ENCODE results near the gene UROC1.

The UROC1 gene

DNA sequence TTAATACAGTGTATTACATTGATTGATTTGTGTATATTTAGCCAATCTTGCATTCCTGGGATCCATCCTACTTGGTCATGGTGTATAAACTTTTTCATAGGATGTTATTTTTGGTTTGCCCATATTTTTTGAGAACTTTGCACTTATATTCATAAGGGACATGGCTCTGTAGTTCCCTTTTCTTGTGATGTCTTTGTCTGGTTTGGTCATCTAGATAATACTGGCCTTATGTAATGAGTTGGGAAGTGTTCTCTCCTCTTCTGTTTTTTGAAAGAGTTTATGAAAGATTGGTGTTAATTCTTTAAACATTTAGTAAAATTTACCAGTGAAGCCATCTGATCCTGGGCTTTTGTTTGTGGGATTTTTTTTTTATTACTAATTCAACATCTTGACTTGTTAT, 15.9 kb upstream of the UROC1 start:
- no peak overlapping the region for H3K9ac ChIP-seq (ENCODE audit: low read length)
- H3K79me2 ChIP-seq (ENCODE audit: low read length), result no peaks in the 10 kb centered on the region
- H3K9me2 ChIP-seq (replicated peaks; ENCODE audit: insufficient read depth, low read length), result no peaks in the 10 kb centered on the region
- no peaks in the 10 kb centered on the region for H4K20me1 ChIP-seq (ENCODE audit: insufficient read depth, low read length)
- H3K4me1 ChIP-seq (ENCODE audit: low read length), result no peaks in the 10 kb centered on the region
- no peaks in the 10 kb centered on the region for H3K9me3 ChIP-seq (replicated peaks; ENCODE audit: insufficient read depth, low read length)
- no peak overlapping the region for H3K27ac ChIP-seq (ENCODE audit: low read length)
- H3K4me3 ChIP-seq (ENCODE audit: low read length), result no peak overlapping the region
- no peak for DNase-seq
- H2AFZ ChIP-seq (ENCODE audit: low read length), result no peak overlapping the region
- no peak overlapping the region for H3K4me2 ChIP-seq (ENCODE audit: low read depth, low read length)
- H3K36me3 ChIP-seq (replicated peaks; ENCODE audit: insufficient read depth, low read length), result no peaks in the 10 kb centered on the region
- H3F3A ChIP-seq (ENCODE audit: insufficient read depth, low read length), result no peaks in the 10 kb centered on the region
- TF ChIP-seq, protein P1, sequence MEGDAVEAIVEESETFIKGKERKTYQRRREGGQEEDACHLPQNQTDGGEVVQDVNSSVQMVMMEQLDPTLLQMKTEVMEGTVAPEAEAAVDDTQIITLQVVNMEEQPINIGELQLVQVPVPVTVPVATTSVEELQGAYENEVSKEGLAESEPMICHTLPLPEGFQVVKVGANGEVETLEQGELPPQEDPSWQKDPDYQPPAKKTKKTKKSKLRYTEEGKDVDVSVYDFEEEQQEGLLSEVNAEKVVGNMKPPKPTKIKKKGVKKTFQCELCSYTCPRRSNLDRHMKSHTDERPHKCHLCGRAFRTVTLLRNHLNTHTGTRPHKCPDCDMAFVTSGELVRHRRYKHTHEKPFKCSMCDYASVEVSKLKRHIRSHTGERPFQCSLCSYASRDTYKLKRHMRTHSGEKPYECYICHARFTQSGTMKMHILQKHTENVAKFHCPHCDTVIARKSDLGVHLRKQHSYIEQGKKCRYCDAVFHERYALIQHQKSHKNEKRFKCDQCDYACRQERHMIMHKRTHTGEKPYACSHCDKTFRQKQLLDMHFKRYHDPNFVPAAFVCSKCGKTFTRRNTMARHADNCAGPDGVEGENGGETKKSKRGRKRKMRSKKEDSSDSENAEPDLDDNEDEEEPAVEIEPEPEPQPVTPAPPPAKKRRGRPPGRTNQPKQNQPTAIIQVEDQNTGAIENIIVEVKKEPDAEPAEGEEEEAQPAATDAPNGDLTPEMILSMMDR (IDR thresholded peaks at IDR 0.05; ENCODE audit: low read length), result no peak
- no peak for TF ChIP-seq EZH2phosphoT487 (IDR thresholded peaks at IDR 0.05; ENCODE audit: low read length)
- no peak for TF ChIP-seq EZH2 (optimal IDR thresholded peaks at IDR 0.05; ENCODE audit: low read depth, low read length)
- peaks cover 57% of the 10 kb centered on the region for H3K27me3 ChIP-seq (replicated peaks; ENCODE audit: insufficient read depth, low read length)

DNA sequence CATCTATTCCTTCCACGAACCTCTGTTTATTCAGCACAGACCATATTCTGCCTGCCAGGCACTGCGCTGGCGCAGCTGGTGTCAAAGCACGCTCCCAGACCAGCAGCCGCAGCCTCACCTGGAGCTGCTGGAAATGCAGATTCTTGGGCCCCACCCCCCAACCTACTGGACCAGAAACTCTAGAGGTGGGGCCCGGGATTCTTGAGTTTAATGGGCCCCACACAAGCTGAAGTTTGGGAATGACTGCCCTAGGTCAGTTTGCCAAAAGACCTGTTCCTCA, 13.4 kb upstream of the UROC1 start:
- Histone ChIP-seq H3K9ac (ENCODE audit: low read length) (no peak overlapping the region), H3K4me3 (ENCODE audit: low read length) (no peak overlapping the region), H3K4me1 (ENCODE audit: low read length) (no peaks in the 10 kb centered on the region), H3K9me2 (replicated peaks; ENCODE audit: insufficient read depth, low read length) (no peaks in the 10 kb centered on the region), H3K79me2 (ENCODE audit: low read length) (no peaks in the 10 kb centered on the region), H2AFZ (ENCODE audit: low read length) (no peak overlapping the region), H4K20me1 (ENCODE audit: insufficient read depth, low read length) (no peaks in the 10 kb centered on the region), H3K36me3 (replicated peaks; ENCODE audit: insufficient read depth, low read length) (no peaks in the 10 kb centered on the region), H3K27ac (ENCODE audit: low read length) (no peak overlapping the region), H3F3A (ENCODE audit: insufficient read depth, low read length) (no peaks in the 10 kb centered on the region), H3K4me2 (ENCODE audit: low read depth, low read length) (no peak overlapping the region), H3K27me3 (replicated peaks; ENCODE audit: insufficient read depth, low read length) (peaks cover 40% of the 10 kb centered on the region), H3K9me3 (replicated peaks; ENCODE audit: insufficient read depth, low read length) (no peaks in the 10 kb centered on the region)
- no peak for DNase-seq
- TF ChIP-seq EZH2 (optimal IDR thresholded peaks at IDR 0.05; ENCODE audit: low read depth, low read length), result no peak
- TF ChIP-seq, protein P1 (IDR thresholded peaks at IDR 0.05; ENCODE audit: low read length), result no peak
- TF ChIP-seq EZH2phosphoT487 (IDR thresholded peaks at IDR 0.05; ENCODE audit: low read length), result no peak

DNA sequence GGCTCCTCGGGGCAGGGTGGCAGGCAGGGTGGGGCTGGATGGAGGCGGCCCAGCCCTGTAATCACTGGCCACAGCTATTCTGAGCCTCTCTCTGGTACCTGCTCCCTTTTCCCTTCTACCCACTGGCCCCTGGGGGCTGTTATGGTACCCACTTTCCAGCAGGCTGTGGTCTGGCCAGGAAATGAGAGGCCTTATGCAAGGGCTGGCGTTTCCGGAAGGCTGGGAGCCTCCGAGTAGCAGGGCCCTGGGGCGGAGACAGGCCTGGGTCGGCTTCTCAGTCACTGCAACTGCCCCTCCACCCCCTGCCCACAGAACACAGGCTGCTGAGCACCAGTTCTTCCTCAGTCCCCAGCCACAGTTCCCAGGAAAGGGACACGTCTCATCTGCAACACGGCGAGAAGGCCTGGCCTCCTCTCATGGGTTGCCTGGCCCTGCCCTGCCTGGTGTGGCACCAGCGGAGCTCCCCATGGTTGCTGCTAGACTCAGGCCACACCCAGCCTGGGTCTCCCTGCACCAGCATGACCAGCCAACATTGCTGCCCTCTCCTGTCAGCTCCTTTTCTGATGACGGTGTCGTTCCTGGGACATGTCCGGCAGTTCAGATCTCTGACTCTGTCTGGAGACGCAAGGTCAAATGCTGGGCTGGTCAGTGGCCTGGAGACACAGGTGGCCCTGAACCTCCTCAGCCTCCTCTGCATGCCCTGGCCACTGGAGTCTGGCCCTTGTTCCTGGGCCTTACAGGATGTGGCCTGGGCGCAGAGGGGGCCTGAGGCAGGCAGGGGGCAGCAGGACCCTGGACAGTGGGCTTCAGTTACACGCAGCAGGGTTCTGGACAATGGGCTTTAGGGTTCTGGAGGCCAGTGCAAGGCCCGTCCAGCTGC, 12.8 kb upstream of the UROC1 start:
- Histone ChIP-seq H3F3A (ENCODE audit: insufficient read depth, low read length) (no peaks in the 10 kb centered on the region), H3K4me3 (ENCODE audit: low read length) (no peak overlapping the region), H3K9me3 (replicated peaks; ENCODE audit: insufficient read depth, low read length) (no peaks in the 10 kb centered on the region), H3K27ac (ENCODE audit: low read length) (no peak overlapping the region), H3K36me3 (replicated peaks; ENCODE audit: insufficient read depth, low read length) (no peaks in the 10 kb centered on the region), H3K4me2 (ENCODE audit: low read depth, low read length) (no peak overlapping the region), H3K9ac (ENCODE audit: low read length) (no peak overlapping the region), H3K79me2 (ENCODE audit: low read length) (no peaks in the 10 kb centered on the region), H2AFZ (ENCODE audit: low read length) (no peak overlapping the region), H4K20me1 (ENCODE audit: insufficient read depth, low read length) (no peaks in the 10 kb centered on the region), H3K27me3 (replicated peaks; ENCODE audit: insufficient read depth, low read length) (peaks cover 34% of the 10 kb centered on the region), H3K9me2 (replicated peaks; ENCODE audit: insufficient read depth, low read length) (no peaks in the 10 kb centered on the region), H3K4me1 (ENCODE audit: low read length) (no peaks in the 10 kb centered on the region)
- TF ChIP-seq EZH2phosphoT487 (IDR thresholded peaks at IDR 0.05; ENCODE audit: low read length) (no peak), EZH2 (optimal IDR thresholded peaks at IDR 0.05; ENCODE audit: low read depth, low read length) (no peak)
- no peak for DNase-seq

DNA sequence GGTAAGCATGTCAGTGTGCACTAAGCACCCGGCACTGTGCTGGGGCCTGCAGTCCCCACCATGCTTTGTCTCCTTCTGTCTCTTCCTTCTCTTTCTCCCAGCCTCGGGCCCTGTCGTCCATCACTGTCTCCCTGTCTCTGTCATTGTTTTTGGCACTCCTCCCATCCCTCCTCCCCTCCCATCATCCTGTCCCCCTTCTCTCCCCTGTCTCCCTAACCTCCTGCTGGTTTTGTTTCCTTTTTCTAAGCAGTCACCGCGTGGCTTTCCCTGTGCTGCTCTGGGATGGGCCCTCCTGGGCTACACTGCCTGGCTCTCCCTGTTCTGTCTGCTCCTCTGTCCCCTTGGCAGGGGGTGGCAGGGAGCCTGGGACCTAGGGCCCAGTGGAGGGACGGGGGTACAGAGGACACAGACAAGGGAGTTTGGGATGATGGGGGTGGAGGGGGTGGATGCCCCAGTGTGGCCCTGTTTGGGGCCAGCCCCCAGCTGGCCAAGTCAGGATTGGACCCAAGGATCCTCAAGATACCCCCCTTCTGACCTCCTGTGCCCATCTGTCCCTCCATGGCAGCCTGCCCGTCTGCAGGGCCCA, 12.1 kb upstream of the UROC1 start:
- Histone ChIP-seq H3K36me3 (replicated peaks; ENCODE audit: insufficient read depth, low read length) (no peaks in the 10 kb centered on the region), H3K9me3 (replicated peaks; ENCODE audit: insufficient read depth, low read length) (no peaks in the 10 kb centered on the region), H3K9ac (ENCODE audit: low read length) (no peak overlapping the region), H2AFZ (ENCODE audit: low read length) (no peak overlapping the region), H3K4me1 (ENCODE audit: low read length) (no peaks in the 10 kb centered on the region), H3K9me2 (replicated peaks; ENCODE audit: insufficient read depth, low read length) (no peaks in the 10 kb centered on the region), H3K4me3 (ENCODE audit: low read length) (no peak overlapping the region), H3K4me2 (ENCODE audit: low read depth, low read length) (no peak overlapping the region), H3K27me3 (replicated peaks; ENCODE audit: insufficient read depth, low read length) (peaks cover 31% of the 10 kb centered on the region), H3K27ac (ENCODE audit: low read length) (no peak overlapping the region), H3F3A (ENCODE audit: insufficient read depth, low read length) (no peaks in the 10 kb centered on the region), H4K20me1 (ENCODE audit: insufficient read depth, low read length) (no peaks in the 10 kb centered on the region), H3K79me2 (ENCODE audit: low read length) (no peaks in the 10 kb centered on the region)
- TF ChIP-seq EZH2 (optimal IDR thresholded peaks at IDR 0.05; ENCODE audit: low read depth, low read length) (no peak), EZH2phosphoT487 (IDR thresholded peaks at IDR 0.05; ENCODE audit: low read length) (no peak)
- TF ChIP-seq, protein P1 (IDR thresholded peaks at IDR 0.05; ENCODE audit: low read length), result no peak
- no peak for DNase-seq
